ENCODE measurements around the gene MAP3K7CL.

GRCh38 chr21:29209696-29210095, 79.3 kb downstream of the MAP3K7CL start:
- TF ChIP-seq, protein P1, sequence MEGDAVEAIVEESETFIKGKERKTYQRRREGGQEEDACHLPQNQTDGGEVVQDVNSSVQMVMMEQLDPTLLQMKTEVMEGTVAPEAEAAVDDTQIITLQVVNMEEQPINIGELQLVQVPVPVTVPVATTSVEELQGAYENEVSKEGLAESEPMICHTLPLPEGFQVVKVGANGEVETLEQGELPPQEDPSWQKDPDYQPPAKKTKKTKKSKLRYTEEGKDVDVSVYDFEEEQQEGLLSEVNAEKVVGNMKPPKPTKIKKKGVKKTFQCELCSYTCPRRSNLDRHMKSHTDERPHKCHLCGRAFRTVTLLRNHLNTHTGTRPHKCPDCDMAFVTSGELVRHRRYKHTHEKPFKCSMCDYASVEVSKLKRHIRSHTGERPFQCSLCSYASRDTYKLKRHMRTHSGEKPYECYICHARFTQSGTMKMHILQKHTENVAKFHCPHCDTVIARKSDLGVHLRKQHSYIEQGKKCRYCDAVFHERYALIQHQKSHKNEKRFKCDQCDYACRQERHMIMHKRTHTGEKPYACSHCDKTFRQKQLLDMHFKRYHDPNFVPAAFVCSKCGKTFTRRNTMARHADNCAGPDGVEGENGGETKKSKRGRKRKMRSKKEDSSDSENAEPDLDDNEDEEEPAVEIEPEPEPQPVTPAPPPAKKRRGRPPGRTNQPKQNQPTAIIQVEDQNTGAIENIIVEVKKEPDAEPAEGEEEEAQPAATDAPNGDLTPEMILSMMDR (IDR thresholded peaks at IDR 0.05): no peak
- TF ChIP-seq POLR2AphosphoS5 (IDR thresholded peaks at IDR 0.05): no peak
- no peak for TF ChIP-seq POLR2A (IDR thresholded peaks at IDR 0.05)
- no peak for TF ChIP-seq EP300 (IDR thresholded peaks at IDR 0.05)

Data from upper lobe of left lung (tissue), 4 donors.